NB4 (cell line): ENCODE measurements around the gene MYH9.

ENCODE experiments used
- POLR2A ChIP-seq: IDR thresholded peaks from 2 replicates; pipeline ENCODE4 v1.6.1; 2011; ENCODE audit warnings: mild to moderate bottlenecking; ENCODE audit not compliant: insufficient read length; ENCODE audit errors: extremely low read depth
- TF ChIP-seq, protein P1 (sequence below): IDR thresholded peaks from one replicate; pipeline ENCODE4 v1.5.1; 2012; ENCODE audit warnings: low read depth, low read length
- TF ChIP-seq, protein P2 (sequence below): IDR thresholded peaks from 2 replicates; pipeline ENCODE4 v1.6.1; 2011; ENCODE audit warnings: low read depth, low read length

DNA sequence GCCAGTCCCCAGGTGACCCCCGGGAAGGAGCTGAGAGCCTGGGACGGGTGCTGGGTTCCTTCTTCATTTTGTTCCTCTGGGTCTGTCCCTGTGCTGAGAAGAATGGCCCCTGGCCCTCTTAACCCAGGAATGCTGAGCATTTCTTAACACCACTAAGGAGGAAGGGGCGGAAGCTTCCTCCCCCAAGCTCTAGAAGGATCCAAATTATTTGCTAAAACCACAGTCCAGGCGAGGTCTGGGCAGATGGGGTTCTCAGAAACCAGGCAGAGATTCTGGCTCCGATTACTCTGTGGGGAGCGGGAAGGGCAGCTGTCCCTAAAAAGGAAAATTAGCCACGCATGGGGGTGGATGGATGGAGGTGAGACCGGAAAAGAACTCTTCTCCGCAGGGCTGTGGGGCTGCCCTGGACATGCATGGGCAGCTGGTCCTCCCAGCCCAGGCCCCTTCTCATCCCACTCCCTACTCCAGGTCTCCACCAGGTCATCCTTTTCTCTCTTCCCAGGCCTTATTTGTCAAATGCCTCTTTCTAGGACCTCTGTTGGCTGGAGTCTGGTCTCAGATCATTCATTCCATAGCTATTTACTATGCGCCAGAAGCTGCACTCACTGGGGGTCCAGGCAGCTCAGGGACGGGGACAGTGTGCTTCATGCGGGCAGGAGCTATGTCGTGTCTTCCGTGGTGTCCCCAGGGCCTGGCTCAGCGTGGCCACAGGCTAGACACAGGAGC lies 45.0 kb upstream of the MYH9 start:
- TF ChIP-seq, protein P1, sequence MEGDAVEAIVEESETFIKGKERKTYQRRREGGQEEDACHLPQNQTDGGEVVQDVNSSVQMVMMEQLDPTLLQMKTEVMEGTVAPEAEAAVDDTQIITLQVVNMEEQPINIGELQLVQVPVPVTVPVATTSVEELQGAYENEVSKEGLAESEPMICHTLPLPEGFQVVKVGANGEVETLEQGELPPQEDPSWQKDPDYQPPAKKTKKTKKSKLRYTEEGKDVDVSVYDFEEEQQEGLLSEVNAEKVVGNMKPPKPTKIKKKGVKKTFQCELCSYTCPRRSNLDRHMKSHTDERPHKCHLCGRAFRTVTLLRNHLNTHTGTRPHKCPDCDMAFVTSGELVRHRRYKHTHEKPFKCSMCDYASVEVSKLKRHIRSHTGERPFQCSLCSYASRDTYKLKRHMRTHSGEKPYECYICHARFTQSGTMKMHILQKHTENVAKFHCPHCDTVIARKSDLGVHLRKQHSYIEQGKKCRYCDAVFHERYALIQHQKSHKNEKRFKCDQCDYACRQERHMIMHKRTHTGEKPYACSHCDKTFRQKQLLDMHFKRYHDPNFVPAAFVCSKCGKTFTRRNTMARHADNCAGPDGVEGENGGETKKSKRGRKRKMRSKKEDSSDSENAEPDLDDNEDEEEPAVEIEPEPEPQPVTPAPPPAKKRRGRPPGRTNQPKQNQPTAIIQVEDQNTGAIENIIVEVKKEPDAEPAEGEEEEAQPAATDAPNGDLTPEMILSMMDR: no peak
- TF ChIP-seq, protein P2, sequence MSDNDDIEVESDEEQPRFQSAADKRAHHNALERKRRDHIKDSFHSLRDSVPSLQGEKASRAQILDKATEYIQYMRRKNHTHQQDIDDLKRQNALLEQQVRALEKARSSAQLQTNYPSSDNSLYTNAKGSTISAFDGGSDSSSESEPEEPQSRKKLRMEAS: no peak
- TF ChIP-seq POLR2A: no peak
